HG03571 (cell line): ENCODE results near the gene GCAT.
A peak's percentile ranks its signal among the peaks of the same experiment; 100 is the strongest.

Experiments
- ATAC-seq: cut with Tn5 transposase; IDR thresholded peaks from one replicate; pipeline ENCODE4 v1.9.1; 2021; ENCODE audit not compliant: unreplicated experiment

The GCAT gene

DNA sequence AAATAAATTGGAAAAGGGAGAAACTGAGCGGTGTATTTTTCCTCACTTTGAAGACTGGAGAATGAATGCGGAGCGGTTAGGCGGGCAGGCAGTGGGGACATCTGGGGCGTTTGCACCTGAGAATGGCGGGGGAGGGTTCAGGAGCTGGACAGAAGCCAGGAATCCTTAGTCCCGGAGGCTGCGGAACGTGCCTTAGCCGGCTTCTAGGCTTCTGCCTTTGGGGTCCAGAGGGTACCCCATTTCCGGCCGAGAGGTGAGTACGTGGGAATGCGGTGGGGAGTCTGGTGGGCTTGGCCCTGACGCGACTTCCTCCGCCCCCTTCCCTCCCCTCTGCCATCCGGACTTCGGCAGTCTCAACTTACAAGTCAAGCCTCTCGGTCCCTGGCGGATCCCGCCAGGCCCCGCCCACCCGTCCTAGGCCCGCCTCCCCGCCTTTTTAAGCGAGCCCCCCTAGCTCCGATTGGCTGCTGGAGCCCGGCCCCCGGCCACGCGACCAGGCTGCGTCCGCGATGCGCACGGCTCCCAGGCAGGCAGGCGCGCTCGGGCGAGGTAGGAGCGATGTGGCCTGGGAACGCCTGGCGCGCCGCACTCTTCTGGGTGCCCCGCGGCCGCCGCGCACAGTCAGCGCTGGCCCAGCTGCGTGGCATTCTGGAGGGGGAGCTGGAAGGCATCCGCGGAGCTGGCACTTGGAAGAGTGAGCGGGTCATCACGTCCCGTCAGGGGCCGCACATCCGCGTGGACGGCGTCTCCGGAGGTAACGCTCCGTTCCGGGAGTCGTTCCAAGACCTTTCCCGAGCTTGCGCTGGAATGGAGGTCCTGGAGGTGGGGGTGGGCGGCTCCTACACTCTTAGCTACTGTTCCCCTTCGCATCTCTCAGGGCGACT is at the start of gene GCAT:
Gene GCAT, plus strand, starts transcription at position 525 of the 884 bp plus-strand sequence. Its CDS starts 34 bp downstream, at position 559.
- peak; percentile 79 for ATAC-seq

DNA sequence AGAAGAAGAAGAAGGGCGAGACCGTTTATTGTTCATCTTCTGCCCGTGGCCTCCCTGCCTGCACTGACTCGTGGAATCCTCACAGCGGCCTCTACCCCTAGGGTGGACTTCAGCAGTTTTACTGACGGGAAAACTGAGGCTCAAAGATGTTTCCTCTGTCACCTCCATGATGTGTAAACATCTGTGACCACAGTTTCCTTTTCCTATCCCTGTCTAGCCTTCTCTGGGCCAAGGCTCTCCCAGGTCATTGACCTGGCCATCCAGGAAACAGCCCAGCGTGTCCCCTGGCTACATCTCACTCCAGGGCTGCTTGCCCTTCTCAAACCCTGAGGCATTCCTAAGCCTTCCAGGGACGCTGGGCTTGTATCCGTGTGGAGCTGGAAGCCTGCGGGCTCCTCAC is 49.0 kb upstream of the GCAT start:
- no peak for ATAC-seq

- ATAC-seq, result no peak
Observed at GRCh38 chr22:37759281-37759680, 48.5 kb upstream of the GCAT start.

- no peak for ATAC-seq
Observed at GRCh38 chr22:37760152-37760551, 47.6 kb upstream of the GCAT start.

DNA sequence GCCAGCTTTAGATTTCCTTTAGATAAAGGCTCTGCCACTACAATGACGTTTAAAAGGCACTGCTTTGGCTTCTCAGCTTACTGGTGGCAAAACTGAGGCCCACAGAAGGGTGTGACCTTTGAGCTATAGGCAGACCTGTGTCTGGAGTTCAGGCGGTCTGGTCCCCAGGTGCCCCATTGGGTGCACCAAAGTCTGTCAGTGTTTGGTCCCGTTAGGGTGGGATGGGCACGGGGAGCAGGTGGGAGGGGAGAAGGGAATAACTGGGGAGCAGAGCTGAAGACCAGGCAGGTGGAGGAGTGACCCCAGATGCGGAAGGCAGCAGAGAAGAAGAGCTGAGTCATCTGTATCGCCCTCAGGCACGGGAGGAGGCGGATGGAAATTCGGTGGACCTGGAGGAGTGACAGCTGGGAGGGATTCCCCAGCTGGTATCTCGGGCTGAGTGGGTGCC is 45.3 kb upstream of the GCAT start:
- ATAC-seq, result no peak

DNA sequence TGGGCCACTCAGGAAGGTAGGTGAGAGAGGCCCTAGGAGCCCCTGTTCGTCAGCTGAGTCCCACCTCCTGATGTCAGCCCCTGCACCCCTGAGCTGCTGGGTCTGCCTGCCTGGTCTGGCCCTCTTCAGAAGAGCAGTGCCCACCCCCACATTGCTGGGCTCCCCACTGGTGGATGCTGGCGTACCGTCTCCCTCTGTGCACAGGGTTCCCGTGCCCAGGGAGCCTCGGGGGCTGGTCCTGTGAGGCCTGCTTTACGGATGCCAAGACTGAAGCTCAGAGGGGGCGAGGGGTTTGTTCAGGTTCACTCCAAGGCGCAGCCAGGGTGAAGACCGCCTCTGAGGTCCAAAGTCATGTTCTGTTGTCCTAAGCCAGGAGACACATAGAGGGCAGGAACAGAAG is 44.7 kb upstream of the GCAT start:
- no peak for ATAC-seq

- ATAC-seq, result no peak
Observed at GRCh38 chr22:37763652-37764051, 44.1 kb upstream of the GCAT start.

GRCh38 chr22:37764622-37765021 is 43.1 kb upstream of the GCAT start:
- ATAC-seq, result no peak

GRCh38 chr22:37765498-37765897 is 42.2 kb upstream of the GCAT start:
- ATAC-seq, result no peak

DNA sequence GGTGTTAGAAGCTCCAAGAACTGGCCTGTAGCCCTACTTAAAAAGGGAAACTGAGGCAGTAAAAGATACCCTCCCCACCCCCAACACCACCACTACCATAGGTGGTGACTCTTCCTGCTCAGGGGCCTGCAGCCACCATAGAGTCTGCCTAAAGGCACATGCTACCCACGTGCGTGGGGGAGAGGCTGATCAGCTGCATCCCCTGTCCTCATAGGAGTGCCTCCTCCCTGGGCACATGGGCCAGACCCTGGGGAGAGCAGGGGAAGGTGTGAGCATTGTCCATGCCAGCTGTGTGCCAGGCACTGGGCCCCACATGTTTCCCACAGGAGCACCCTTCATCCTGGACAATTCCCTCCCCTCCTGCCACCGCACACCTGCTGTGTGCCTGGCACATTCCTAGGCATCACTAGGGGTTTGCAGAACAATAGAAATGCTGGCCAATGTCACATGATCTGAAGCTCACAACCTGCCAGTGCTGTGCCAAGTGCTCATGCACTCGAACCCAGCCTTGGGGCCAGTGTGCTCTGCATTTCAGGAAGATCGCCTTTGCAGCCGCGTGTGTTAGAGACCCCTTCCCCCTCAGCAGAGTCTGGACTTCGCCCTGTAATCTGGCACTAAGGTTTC is 41.7 kb upstream of the GCAT start:
- no peak for ATAC-seq

DNA sequence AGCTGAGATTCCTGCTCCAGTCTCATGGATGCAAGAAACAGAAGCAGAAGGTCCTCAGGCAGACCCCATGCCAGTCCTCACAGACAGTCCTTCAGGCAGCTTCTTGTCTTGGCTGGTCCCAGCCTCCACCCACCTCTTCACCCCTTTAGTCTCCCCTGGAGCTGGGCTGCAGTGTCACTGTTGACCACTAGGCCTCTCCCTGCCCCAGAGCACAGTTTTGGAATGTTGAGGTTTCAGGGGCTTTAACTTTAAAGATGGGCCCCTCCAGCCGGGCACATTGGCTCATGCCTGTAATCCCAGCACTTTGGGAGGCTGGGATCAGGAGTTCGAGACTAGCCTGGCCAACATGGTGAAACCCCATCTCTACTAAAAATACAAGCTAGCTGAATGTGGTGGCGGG is 39.5 kb upstream of the GCAT start:
- no peak for ATAC-seq

DNA sequence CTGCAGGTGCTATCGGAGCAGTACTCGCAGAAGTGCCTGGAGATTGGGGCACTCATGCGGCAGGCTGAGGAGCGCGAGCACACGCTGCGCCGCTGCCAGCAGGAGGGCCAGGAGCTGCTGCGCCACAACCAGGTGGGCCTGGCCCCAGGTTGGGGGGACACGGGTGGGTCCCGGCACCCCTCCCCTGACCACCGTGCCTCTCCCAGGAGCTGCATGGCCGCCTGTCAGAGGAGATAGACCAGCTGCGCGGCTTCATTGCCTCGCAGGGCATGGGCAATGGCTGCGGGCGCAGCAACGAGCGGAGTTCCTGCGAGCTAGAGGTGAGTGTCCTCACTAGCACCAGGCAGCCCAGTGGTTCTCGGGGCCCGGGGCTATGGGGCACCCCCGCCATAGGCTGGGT is 38.7 kb upstream of the GCAT start:
- no peak for ATAC-seq

- ATAC-seq, result no peak
Observed at GRCh38 chr22:37771081-37771480, 36.7 kb upstream of the GCAT start.

- no peak for ATAC-seq
Observed at GRCh38 chr22:37771702-37772427, 35.9 kb upstream of the GCAT start.

GRCh38 chr22:37774728-37775127 is 33.0 kb upstream of the GCAT start:
- no peak for ATAC-seq

DNA sequence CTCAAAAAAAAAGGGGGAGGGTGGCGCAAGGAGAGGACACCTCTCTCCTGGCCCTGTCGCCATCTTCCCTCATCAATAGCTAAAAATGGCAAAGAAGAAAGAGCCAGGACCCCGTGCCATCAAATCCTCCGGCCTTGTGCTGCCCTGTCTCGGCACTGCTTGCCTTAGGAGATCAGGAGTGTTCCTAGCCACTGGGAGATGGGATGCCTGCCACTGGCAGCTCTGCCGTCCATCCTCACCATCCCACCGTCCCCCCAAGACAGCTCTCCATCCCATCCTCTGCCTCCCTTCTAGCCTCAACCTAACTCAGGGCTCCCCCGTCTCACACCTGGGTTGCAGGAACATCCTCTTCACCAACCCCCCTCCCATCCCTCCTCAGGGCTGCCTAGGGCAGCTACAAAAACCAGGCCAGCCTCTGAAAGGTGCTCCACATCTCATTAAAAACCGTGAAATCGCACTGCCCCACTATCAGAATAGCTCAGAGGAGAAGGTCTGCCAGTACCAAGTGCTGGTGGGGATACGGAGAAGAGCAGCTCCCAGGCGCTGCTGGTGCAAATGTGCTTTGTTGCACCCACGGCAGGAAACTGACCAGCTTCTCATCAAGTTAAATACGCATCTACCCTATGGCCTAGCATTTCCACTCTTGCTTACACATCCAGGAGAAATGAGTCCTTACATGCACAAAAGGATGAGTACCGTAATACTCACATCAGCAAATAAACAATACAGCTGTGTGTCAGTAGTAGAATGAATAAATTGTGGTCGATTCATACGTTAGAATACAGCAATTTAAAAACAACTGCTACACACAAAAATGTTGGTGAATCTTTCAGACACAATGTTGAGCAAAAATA is 31.7 kb upstream of the GCAT start:
- no peak for ATAC-seq

DNA sequence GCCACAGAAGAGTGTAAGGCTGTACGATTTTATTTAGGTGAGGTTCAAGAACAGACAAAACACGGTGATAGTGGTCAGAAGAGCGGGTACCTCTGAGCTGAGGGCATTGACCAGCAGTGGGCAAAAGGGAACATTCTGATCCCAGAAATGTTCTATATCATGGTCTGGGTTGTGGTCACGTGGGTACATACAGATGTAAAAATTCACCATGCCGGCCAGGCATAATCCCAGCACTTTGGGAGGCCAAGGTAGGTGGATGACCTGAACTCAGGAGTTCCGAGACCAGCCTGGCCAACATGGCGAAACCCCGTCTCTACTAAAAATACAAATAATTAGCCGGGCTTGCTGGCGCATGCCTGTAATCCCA is 31.1 kb upstream of the GCAT start:
- ATAC-seq, result no peak

DNA sequence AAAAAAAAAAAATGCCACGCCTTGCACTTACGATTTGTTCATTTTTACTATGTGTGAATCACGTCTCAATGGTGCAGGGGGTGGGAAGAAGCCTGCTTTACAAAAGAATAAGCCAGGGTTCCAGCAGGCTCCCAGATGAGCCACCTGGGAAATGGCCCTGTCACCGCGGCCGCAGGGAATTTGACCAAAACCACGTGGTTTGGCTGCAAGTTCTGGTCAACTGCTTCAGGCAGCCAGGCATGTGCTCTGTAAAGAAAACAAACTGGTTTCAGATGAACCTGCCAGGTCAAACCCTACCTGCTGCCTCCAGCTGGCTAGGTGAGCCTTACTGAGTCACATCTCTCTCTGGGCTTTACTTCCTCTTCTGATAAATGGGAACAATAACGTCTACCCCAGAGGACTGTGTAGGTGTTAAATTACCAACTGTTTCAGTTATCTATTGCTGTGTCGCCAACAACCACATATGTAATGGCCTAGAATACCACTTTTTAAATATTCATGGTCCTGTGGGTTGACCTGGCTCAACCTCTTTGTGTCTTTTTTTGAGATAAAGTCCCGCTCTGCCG is 30.5 kb upstream of the GCAT start:
- ATAC-seq, result no peak

- no peak for ATAC-seq
Observed at GRCh38 chr22:37778370-37779009, 29.2 kb upstream of the GCAT start.

GRCh38 chr22:37781434-37782059 is 26.2 kb upstream of the GCAT start:
- ATAC-seq, result no peak
